GM12892 (cell line): ENCODE measurements around the gene FSTL3. TPM values are rescaled to one million over a fixed set of nuclear protein-coding genes. Genes with fewer than 3 reads are reported as not detected.
"Not testable (repeated sequence)": the region's sequence is repeated elsewhere in the genome, so short reads cannot be mapped to it uniquely, and the experiment has no call there.

ENCODE experiments used
- DNase-seq: peaks from one replicate; pipeline ENCODE4 v3.0.0; 2011; ENCODE audit not compliant: insufficient read length
- FAIRE-seq: peaks from 2 replicates; lab custom pipeline; 2011; peaks lifted over from hg19 to GRCh38; lab: Jason Lieb, UNC
- POLR2A ChIP-seq: IDR thresholded peaks from 2 replicates; pipeline ENCODE4 v1.6.1; 2011; ENCODE audit warnings: low read depth, low read length, control low read depth
- POLR2AphosphoS5 ChIP-seq: IDR thresholded peaks from 2 replicates; pipeline ENCODE4 v1.6.1; 2011; ENCODE audit warnings: low read depth, low read length, control low read depth
- TAF1 ChIP-seq: IDR thresholded peaks from 2 replicates; pipeline ENCODE4 v1.6.1; 2011; ENCODE audit warnings: low read depth, mild to moderate bottlenecking, control low read depth, low read length, borderline replicate concordance
- polyA plus RNA-seq: library from polyadenylated mRNA; unstranded; fragments of >200 nt; gene quantifications from one replicate; pipeline ENCODE4 v1.2.1, GENCODE V29; 2012; ENCODE audit warnings: missing spikeins, inconsistent platforms; ENCODE audit not compliant: missing spikeins

Gene FSTL3
- polyA plus RNA-seq: 22.5 TPM

- DNase-seq: no peak
- TF ChIP-seq POLR2AphosphoS5 (no peak), TAF1 (no peak), POLR2A (no peak; the same call in 1 of the 2 replicates)
- no peak for FAIRE-seq
Observed at GRCh38 chr19:676339-677105, at the start of gene FSTL3. FSTL3 (plus strand) TSS chr19:676392; CDS start chr19:676424, 32 bp downstream.

GRCh38 chr19:626566-626965, 49.6 kb upstream of the FSTL3 start:
- not testable (repeated sequence) for FAIRE-seq, DNase-seq

GRCh38 chr19:628168-628567, 48.0 kb upstream of the FSTL3 start:
- FAIRE-seq (no peak), DNase-seq (no peak)
- TF ChIP-seq TAF1 (no peak), POLR2A (no peak), POLR2AphosphoS5 (no peak)

GRCh38 chr19:629515-629914, 46.7 kb upstream of the FSTL3 start:
- DNase-seq, FAIRE-seq: not testable (repeated sequence)

GRCh38 chr19:629961-630714, 46.1 kb upstream of the FSTL3 start:
- DNase-seq (no peak), FAIRE-seq (no peak)
- TF ChIP-seq TAF1 (no peak), POLR2A (no peak), POLR2AphosphoS5 (no peak)

GRCh38 chr19:632579-633067, 43.6 kb upstream of the FSTL3 start:
- DNase-seq (peak; percentile 88), FAIRE-seq (no peak)
- TF ChIP-seq POLR2AphosphoS5 (no peak), TAF1 (no peak), POLR2A (no peak)

- TF ChIP-seq TAF1 (no peak), POLR2A (peak; percentile 42; the same call in 1 of the 2 replicates)
- FAIRE-seq (peak; percentile 96), DNase-seq (peak; percentile 100)
Observed at GRCh38 chr19:633068-633785, 43.0 kb upstream of the FSTL3 start, which contains the start of gene POLRMT. POLRMT (minus strand) TSS chr19:633537; CDS start chr19:633512, 25 bp downstream.

GRCh38 chr19:633786-634639, 42.2 kb upstream of the FSTL3 start:
- no peak for TF ChIP-seq POLR2A
- no peak for TF ChIP-seq POLR2AphosphoS5
- TF ChIP-seq TAF1: no peak
- DNase-seq (no peak), FAIRE-seq (no peak)

GRCh38 chr19:634975-635652, 41.1 kb upstream of the FSTL3 start:
- FAIRE-seq (no peak), DNase-seq (no peak)
- TF ChIP-seq POLR2A (no peak), TAF1 (no peak), POLR2AphosphoS5 (no peak)

- FAIRE-seq: no peak
Observed at GRCh38 chr19:638906-639252, 37.3 kb upstream of the FSTL3 start.

More at GRCh38 chr19:638906-639252, 37.3 kb upstream of the FSTL3 start:
- TF ChIP-seq POLR2A (no peak), POLR2AphosphoS5 (no peak), TAF1 (no peak)
- no peak for DNase-seq
